Neutrophil (primary cell): Measurements from ENCODE around the gene TAF6.
"Not testable (repeated sequence)": the region's sequence is repeated elsewhere in the genome, so short reads cannot be mapped to it uniquely, and the experiment has no call there.

Source experiments
- H3K27ac ChIP-seq: fragments of 200-600 bp; sonication (generic); 2 replicates; pipeline ENCODE4 v1.5.1; 2016; ENCODE audit warnings: mild to moderate bottlenecking, moderate library complexity
- H3K27me3 ChIP-seq: fragments of 200-600 bp; sonication (generic); 2 replicates; pipeline ENCODE4 v1.6.0; 2016; ENCODE audit warnings: mild to moderate bottlenecking
- H3K36me3 ChIP-seq: fragments of 200-600 bp; sonication (generic); 2 replicates; pipeline ENCODE4 v1.5.1; 2017
- H3K4me1 ChIP-seq, 2 experiments: fragments of 200-600 bp in 1 of 2; sonication (generic) in 1 of 2; 1 replicate in 1 of 2; 2 replicates in 1 of 2; pipeline versions ENCODE4 v1.5.1 to v1.6.1; 2013 to 2016; ENCODE audit warnings: low read depth in 1 of 2, low read length in 1 of 2, mild to moderate bottlenecking in 1 of 2, moderate library complexity in 1 of 2; ENCODE audit not compliant: control insufficient read depth in 1 of 2, insufficient read depth in 1 of 2
- H3K4me3 ChIP-seq, 2 experiments: fragments of 200-600 bp in 1 of 2; sonication (generic) in 1 of 2; 1 replicate in 1 of 2; 2 replicates in 1 of 2; pipeline ENCODE4 v1.5.1; 2013 to 2016; ENCODE audit warnings: low read depth in 1 of 2, low read length in 1 of 2, mild to moderate bottlenecking in 1 of 2, moderate library complexity in 1 of 2
- H3K9me3 ChIP-seq: fragments of 200-600 bp; sonication (generic); 2 replicates; pipeline ENCODE4 v1.5.1; 2016
- TF ChIP-seq, protein P1 (sequence below): fragments of 200-600 bp; sonication (generic); IDR thresholded peaks from 2 replicates; pipeline ENCODE4 v1.5.1; 2016; ENCODE audit warnings: antibody characterized with exemption

Gene TAF6

DNA sequence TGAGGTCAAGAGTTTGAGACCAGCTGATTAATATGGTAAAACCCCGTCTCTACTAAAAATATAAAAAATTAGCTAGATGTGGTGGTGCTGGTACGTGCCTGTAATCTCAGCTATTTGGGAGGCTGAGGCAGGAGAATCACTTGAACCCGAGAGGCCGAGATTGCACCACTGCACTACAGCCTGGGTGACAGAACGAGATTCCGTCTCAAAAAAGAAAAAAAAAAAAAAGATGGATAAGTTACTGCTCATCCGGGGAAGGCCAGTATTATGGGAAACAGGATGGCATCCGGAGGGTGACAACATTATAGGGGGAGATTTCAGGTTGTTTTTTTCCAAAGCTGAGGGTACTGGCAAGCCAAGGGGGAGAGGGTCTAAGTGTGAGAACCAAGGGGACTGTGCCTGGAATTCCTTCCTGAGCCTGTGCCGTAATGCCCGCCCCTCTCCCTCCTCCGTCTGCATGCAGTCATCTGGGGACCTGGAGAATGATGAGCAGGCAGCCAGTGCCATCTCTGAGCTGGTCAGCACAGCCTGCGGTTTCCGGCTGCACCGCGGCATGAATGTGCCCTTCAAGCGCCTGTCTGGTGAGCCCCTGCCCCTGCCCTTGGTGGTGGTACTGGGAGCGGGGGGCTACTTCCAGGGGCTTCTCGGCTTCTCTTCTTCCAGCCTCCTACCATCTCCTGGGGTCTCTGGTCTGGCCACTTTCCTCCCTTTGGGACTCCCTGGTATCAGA is 33.9 kb upstream of the TAF6 start:
- Histone ChIP-seq H3K4me1 (peaks cover 88 to 92% of the 10 kb centered on the region in 2 experiments), H3K9me3 (no peaks in the 10 kb centered on the region), H3K27ac (peak overlapping the region; percentile 86), H3K36me3 (peaks cover 68% of the 10 kb centered on the region), H3K27me3 (no peaks in the 10 kb centered on the region), H3K4me3 (peak overlapping the region; percentile 50 to 99)
- TF ChIP-seq, protein P1, sequence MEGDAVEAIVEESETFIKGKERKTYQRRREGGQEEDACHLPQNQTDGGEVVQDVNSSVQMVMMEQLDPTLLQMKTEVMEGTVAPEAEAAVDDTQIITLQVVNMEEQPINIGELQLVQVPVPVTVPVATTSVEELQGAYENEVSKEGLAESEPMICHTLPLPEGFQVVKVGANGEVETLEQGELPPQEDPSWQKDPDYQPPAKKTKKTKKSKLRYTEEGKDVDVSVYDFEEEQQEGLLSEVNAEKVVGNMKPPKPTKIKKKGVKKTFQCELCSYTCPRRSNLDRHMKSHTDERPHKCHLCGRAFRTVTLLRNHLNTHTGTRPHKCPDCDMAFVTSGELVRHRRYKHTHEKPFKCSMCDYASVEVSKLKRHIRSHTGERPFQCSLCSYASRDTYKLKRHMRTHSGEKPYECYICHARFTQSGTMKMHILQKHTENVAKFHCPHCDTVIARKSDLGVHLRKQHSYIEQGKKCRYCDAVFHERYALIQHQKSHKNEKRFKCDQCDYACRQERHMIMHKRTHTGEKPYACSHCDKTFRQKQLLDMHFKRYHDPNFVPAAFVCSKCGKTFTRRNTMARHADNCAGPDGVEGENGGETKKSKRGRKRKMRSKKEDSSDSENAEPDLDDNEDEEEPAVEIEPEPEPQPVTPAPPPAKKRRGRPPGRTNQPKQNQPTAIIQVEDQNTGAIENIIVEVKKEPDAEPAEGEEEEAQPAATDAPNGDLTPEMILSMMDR: no peak

DNA sequence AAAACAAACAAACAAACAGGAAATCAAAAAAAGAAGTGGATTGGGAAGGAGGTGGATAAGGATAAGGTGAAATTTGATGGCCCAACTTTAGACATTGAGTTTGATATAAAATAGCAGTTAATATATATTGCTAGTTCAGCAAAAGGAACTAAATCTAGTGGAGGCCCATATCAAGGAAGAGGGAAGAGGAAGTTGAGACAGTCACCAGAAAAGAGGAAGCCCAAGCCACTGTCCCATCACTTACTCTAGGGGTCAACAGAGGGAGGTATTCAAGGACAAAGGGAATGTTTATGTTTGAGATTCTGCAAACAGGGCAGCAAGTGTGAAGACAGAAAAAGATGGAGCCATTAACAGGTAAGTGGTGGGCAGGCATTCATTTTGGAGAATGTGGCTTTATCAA is 33.2 kb upstream of the TAF6 start:
- Histone ChIP-seq H3K27ac (peak overlapping the region; percentile 86), H3K36me3 (peaks cover 63% of the 10 kb centered on the region), H3K4me1 (peaks cover 89 to 94% of the 10 kb centered on the region in 2 experiments), H3K27me3 (no peaks in the 10 kb centered on the region), H3K4me3 (peak overlapping the region; percentile 50 to 99), H3K9me3 (no peaks in the 10 kb centered on the region)
- TF ChIP-seq, protein P1: peak; percentile 53

DNA sequence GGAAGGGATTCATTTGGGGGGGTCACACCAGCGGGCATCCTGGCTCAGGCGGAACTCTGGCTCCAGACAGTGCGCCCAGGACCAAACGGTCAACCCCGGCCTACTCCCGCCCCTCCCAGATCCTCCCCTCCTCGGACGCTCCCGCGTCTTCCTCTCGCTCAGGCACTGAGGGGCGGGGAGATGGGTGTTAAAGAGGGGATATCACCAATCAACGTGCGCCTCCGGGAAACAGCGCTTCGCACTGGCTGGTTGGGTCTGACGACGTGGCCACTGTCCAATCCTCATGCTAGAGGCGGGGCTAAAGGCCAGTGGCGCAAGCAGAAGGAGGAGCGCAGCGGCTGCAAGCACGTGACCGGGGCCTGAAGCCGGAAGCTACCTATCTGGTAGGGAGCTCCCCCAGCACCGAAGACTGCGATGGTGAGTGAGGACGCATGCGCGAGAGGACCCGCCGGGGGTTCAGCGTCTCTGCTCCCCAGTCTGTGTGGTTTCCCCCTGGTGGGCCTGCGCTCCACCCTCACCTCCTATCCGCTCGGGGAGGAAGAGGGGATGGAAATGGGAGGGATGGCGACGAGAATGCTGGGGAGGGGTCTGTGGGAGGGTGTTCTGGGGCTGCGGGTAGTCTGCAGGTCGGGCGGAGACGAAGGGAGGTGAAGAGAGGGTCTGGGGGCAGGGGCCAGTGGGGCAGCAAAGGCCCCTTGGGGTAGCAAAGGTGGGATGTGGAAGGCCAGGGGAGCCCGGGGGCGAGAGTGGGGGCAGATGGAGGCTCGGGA is 29.6 kb upstream of the TAF6 start, which contains the start of gene LAMTOR4:
TSS of gene LAMTOR4 (plus strand) at position 360 of the 770 bp plus-strand sequence. CDS start at position 415, 55 bp downstream.
- Histone ChIP-seq H3K27me3 (no peaks in the 10 kb centered on the region), H3K27ac (peak within 1 kb of the TSS; percentile 86), H3K4me1 (peaks cover 72 to 75% of the 10 kb centered on the region in 2 experiments), H3K9me3 (no peaks in the 10 kb centered on the region), H3K4me3 (peak within 1 kb of the TSS; percentile 97 to 99), H3K36me3 (peaks cover 26% of the 10 kb centered on the region)
- TF ChIP-seq, protein P1: peak; percentile 38

DNA sequence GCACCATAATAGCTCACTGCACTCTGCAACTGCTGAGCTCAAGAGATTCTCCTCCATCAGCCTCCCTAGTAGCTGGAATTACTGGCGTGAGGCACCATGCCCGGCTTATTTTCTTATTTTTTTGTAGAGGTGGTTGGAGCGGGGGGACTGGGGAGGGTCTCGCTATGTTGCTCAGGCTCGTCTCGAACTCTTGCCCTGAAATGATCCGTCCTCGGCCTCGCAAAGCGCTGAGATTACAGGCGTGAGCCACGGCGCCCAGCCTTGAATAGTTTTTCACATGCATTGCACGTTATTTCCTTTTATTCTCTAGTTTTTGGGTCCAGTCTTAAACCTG is 29.0 kb upstream of the TAF6 start:
- no peaks in the 10 kb centered on the region for H3K27me3 ChIP-seq
- TF ChIP-seq, protein P1: no peak
- peaks cover 68 to 71% of the 10 kb centered on the region in 2 experiments for H3K4me1 ChIP-seq
- peaks cover 21% of the 10 kb centered on the region for H3K36me3 ChIP-seq
- peak overlapping the region; percentile 86 for H3K27ac ChIP-seq
- H3K4me3 ChIP-seq: peak overlapping the region; percentile 97 to 99
- H3K9me3 ChIP-seq: no peaks in the 10 kb centered on the region

DNA sequence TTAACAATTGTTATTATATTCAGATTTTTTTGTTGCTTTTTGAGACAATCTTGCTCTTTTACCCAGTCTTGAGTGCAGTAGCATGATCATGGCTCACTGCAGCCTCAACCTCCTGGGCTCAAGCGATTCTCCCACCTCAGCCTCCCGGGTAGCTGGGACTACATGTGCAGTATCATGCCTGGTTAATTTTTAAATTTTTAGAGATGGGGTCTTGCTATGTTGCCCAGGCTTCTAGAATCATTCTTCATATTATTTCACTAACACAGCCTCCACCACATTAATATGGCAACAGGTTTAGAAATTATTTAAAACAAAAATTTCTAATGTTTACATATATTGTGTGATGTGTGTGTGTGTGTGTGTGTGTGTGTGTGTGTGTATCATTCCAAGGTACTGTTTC is 28.1 kb upstream of the TAF6 start:
- Histone ChIP-seq H3K27ac (peak overlapping the region; percentile 86), H3K27me3 (no peaks in the 10 kb centered on the region), H3K4me1 (peaks cover 68 to 71% of the 10 kb centered on the region in 2 experiments), H3K36me3 (peaks cover 14% of the 10 kb centered on the region), H3K9me3 (no peaks in the 10 kb centered on the region), H3K4me3 (peak overlapping the region in 1 of 2 experiments; percentile 21)
- TF ChIP-seq, protein P1: no peak

DNA sequence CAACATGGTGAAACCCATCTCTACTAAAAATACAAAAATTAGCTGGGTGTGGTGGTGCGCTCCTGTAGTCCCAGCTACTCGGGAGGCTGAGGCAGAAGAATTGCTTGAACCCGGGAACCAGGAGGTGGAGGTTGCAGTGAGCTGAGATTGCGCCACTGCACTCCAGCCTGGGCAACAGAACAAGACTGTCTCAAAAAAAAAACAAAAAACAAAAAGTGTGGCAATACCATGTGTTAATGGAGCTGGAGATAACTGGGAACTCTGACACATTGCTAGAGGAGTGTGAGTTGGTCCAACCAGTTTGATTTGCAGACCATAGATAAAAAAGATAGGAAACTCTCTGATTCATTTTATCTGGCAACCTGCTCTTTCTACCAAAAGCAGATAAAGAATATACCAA is 27.2 kb upstream of the TAF6 start:
- not testable (repeated sequence) for H3K27me3 ChIP-seq, H3K9me3 ChIP-seq, H3K36me3 ChIP-seq
- Histone ChIP-seq H3K4me3 (peak overlapping the region in 1 of 2 experiments; percentile 21), H3K4me1 (peaks cover 68 to 71% of the 10 kb centered on the region in 2 experiments), H3K27ac (peak overlapping the region; percentile 86)
